Activated CD4-positive, alpha-beta T cell treated with anti-CD3 and anti-CD28 coated beads, Interleukin-2, amount 10 ng/mL, durations not matched to agents 7 days and 5 days (primary cell): ENCODE measurements around the gene TSPEAR. TPM values are rescaled to one million over a fixed set of nuclear protein-coding genes. Genes with fewer than 3 reads are reported as not detected.
"Not testable (repeated sequence)": the region's sequence is repeated elsewhere in the genome, so short reads cannot be mapped to it uniquely, and the experiment has no call there.

Experiments used
- CTCF ChIA-PET: fragments of 350-600 bp; sonication (Branson Sonifier 250); formaldehyde crosslinking; loops from one replicate; lab custom pipeline; 2021; ENCODE audit warnings: antibody characterized with exemption; lab: Charles Lee
- POLR2A ChIA-PET: fragments of 350-600 bp; sonication (Branson Sonifier 250); formaldehyde crosslinking; loops from one replicate; lab custom pipeline; 2021; ENCODE audit warnings: antibody characterized with exemption; lab: Charles Lee
- DNase-seq: peaks from one replicate; pipeline ENCODE4 v3.0.0-alpha.2; 2020
- H3K27ac Mint-ChIP-seq: one replicate; pipeline ENCODE4 v1.8.0; 2021; ENCODE audit warnings: mild to moderate bottlenecking, moderate library complexity, mixed read lengths
- H3K27me3 Mint-ChIP-seq: one replicate; pipeline ENCODE4 v1.8.0; 2021; ENCODE audit warnings: mixed read lengths
- H3K36me3 Mint-ChIP-seq: one replicate; pipeline ENCODE4 v1.8.0; 2021; ENCODE audit warnings: low read depth, mixed read lengths
- H3K4me1 Mint-ChIP-seq: one replicate; pipeline ENCODE4 v1.8.0; 2021; ENCODE audit warnings: mixed read lengths
- H3K4me3 Mint-ChIP-seq: one replicate; pipeline ENCODE4 v1.8.0; 2021; ENCODE audit warnings: mild to moderate bottlenecking, moderate library complexity, mixed read lengths
- H3K9me3 Mint-ChIP-seq: one replicate; pipeline ENCODE4 v1.8.0; 2021; ENCODE audit warnings: mixed read lengths
- total RNA-seq, 2 experiments: library from RNA; stranded (reverse); gene quantifications; one replicate each; pipeline ENCODE4 v1.2.3, GENCODE V29; 2021

Gene TSPEAR
- total RNA-seq, 2 experiments from 2014 or later, result not detected

DNA sequence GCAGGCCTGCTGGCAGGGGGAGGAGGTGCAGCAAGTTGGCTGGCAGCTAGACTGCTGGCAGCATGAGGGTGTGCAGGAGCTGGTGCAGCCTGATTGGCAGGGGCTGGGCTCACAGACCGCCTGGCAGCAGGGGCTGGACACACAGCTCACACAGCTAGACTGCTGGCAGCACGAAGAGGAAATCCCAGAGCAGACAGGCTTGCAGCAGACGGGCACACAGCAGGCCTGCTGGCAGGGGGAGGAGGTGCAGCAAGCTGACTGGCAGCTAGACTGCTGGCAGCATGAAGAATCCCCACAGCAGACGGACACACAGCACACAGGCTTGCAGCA, 119.6 kb downstream of the TSPEAR start:
- H3K27me3 Mint-ChIP-seq, result peaks cover 17% of the 10 kb centered on the region
- H3K36me3 Mint-ChIP-seq, H3K4me1 Mint-ChIP-seq, H3K4me3 Mint-ChIP-seq, CTCF ChIA-PET, H3K9me3 Mint-ChIP-seq, DNase-seq, POLR2A ChIA-PET, H3K27ac Mint-ChIP-seq: not testable (repeated sequence)

DNA sequence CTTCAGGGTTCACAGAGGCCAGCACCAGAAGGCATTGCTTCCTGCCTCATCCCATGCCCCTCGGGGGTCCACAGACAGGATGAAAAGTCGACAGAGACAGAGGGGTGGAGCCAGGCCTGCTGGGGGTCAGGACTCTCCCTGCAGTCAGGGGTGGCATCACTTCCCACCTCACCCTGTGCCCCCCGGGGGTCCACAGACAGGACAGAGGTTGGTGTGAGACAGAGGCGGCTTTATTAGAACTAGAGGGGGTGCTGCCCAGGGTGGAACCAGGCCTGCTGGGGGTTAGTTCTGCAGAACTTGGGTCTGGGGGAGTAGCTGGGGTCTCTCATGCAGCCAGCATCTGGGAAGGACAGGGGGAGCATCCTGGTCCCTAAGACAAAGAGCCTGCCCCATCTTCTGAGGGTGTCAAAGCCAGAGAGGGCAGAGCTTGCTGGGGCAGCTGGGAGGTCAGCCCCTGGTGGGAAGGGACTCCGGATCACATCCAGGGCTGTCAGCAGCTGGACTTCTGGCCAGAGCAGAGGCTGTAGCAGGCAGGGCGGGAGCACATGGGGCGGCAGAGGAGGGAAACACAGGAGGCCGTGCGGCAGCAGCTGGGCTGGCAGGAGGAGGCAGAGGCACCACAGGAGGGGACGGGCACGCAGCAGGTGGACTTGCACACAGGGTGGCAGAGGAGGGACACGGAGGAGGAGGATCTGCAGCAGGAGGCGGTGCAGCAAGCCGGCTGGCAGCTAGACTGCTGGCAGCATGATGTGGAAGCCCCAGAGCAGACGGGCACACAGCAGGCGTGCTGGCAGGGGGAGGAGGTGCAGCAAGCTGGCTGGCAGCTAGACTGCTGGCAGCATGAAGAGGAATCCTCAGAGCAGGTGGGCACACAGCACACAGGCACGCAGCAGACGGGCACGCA, 120.2 kb downstream of the TSPEAR start:
- H3K9me3 Mint-ChIP-seq, H3K36me3 Mint-ChIP-seq, POLR2A ChIA-PET, H3K27ac Mint-ChIP-seq, H3K4me1 Mint-ChIP-seq, DNase-seq, CTCF ChIA-PET, H3K4me3 Mint-ChIP-seq: not testable (repeated sequence)
- H3K27me3 Mint-ChIP-seq, result peaks cover 18% of the 10 kb centered on the region

DNA sequence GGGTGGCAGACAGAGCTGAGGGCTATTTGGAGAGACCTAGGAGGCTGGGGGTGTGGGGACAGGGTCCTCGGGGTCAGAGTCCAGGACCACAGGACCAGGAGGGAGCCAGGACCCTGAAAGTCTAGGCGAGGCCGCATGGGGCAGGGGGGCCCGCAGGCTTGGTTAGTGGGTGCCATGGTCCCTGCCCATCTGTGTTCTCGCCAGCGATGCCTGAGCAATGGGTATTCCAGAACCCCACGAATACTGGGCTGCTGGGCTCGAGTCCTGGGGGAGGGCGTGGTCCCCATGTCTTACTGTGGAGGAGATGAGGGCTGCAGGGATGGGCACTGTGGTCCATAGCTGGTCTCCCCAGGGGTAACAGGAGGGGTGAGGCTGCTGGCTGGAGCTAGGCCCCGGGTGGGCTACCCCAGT, 121.1 kb downstream of the TSPEAR start:
- no peaks in the 10 kb centered on the region for H3K36me3 Mint-ChIP-seq
- no peaks in the 10 kb centered on the region for H3K9me3 Mint-ChIP-seq
- ChIA-PET POLR2A (no interaction called here), CTCF (no interaction called here)
- no peak overlapping the region for H3K4me3 Mint-ChIP-seq
- DNase-seq, result no peak
- H3K27ac Mint-ChIP-seq, result no peak overlapping the region
- peaks cover 20% of the 10 kb centered on the region for H3K27me3 Mint-ChIP-seq
- H3K4me1 Mint-ChIP-seq, result peaks cover 1% of the 10 kb centered on the region

DNA sequence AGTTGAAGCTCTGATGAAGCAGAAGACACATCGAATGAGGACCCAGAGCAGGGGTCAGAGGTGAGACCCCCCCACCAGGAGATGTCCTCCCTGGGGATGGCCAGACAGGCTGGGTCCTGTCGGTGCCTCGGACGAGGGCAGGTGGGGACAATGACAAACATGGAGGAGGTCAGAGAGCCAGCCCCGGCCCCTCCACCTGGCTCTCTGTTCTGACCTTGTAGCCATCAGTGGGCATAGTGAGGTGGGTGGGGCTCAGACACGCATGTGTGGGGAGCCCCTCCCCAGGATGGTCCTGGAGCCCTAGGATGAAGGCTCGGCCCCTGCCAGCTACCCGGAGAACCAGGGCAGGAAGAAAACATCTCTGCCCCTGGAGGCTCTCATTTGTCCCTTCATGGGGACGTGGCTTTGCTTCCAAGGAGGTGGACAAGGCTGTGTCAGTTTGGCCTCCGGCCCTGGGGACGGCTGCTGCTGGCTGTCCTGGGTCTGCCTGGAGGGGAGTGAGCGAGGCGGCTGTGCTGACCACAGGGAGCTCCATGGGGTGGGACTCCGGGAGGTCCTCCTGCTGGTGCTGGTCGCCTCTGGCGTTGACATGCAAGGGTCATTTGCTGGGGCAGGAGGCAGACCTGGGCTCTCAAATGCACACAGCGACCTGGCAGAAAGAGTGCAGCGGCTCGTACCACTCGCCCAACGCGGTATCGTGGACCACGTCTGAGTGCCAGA, 121.6 kb downstream of the TSPEAR start:
- Mint-ChIP-seq H3K36me3 (no peaks in the 10 kb centered on the region), H3K4me1 (peaks cover 1% of the 10 kb centered on the region), H3K27ac (no peak overlapping the region), H3K27me3 (peaks cover 20% of the 10 kb centered on the region), H3K9me3 (no peaks in the 10 kb centered on the region), H3K4me3 (no peak overlapping the region)
- ChIA-PET POLR2A (no interaction called here), CTCF (no interaction called here)
- no peak for DNase-seq

DNA sequence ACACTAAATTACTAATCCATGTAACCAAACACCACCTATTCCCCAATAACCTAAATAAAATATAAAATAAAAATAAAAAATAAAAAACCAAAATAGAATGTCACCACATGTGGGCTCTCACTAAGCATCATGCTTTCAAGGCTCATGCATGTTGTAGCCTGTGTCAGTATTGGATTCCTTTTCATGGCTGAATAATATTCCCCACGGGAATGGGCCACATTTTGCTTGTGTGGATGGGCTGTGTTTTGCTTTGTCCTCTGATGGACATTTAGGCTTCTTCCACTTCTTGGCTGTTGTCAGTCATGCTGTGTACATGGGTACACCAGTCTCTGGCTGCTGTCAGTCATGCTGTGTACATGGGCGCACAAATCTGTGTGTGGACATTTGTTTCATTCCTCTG, 122.3 kb downstream of the TSPEAR start:
- DNase-seq, result no peak
- Mint-ChIP-seq H3K4me3 (no peak overlapping the region), H3K27me3 (peaks cover 20% of the 10 kb centered on the region), H3K9me3 (no peaks in the 10 kb centered on the region), H3K27ac (no peak overlapping the region), H3K36me3 (no peaks in the 10 kb centered on the region), H3K4me1 (peaks cover 4% of the 10 kb centered on the region)
- POLR2A ChIA-PET, result no interaction called here
- CTCF ChIA-PET, result no interaction called here

DNA sequence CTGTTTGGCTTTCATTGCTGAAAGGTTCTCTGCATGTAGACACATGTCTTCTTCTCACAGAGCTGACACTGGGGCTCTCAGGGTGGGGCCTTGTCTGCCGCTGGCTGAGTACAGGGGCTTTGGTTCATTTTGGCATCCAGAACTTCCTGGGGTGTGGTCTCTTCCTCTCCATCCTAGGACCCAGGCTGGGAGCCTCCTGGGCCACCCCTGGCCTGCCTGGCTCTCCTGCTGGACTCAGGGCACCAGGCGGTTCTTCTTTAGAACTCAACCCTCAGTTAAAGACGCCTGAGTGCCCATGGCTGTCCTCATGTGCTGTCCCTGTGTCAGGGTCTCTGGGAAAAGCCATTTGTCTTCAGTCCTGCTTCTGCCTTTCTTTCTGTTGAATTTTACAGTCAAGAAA, 125.5 kb downstream of the TSPEAR start:
- H3K27ac Mint-ChIP-seq, result no peak overlapping the region
- no peak overlapping the region for H3K4me3 Mint-ChIP-seq
- peaks cover 14% of the 10 kb centered on the region for H3K4me1 Mint-ChIP-seq
- ChIA-PET POLR2A (no interaction called here), CTCF (no interaction called here)
- H3K36me3 Mint-ChIP-seq, result peaks cover 5% of the 10 kb centered on the region
- H3K27me3 Mint-ChIP-seq, result peaks cover 22% of the 10 kb centered on the region
- H3K9me3 Mint-ChIP-seq, result peaks cover 8% of the 10 kb centered on the region
- no peak for DNase-seq

DNA sequence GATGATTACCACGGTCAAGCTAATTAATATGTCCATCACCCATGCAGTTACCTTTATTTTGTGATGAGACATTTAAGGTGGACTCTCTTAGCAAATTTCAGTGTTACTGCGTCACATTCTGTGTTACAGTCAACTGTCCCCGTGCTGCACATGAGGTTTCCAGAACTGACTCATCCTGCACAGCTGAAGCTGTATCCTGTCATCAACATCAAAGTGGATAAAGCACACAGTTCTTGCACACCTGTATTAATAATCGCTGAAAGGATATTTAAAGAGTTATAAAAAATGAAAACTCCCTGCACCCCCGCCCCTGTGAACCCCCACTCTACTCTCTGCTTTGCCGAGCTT, 127.6 kb downstream of the TSPEAR start:
- DNase-seq, result peak; percentile 26
- Mint-ChIP-seq H3K9me3 (peaks cover 12% of the 10 kb centered on the region), H3K27me3 (peaks cover 25% of the 10 kb centered on the region), H3K4me3 (no peak overlapping the region), H3K27ac (no peak overlapping the region), H3K36me3 (peaks cover 6% of the 10 kb centered on the region), H3K4me1 (peaks cover 14% of the 10 kb centered on the region)
- CTCF ChIA-PET, result interaction anchor here (1.0 to 1.9 kb wide), 2 partner anchors 12 to 92 kb away, joined by 3 to 6 read pairs; no protein-coding TSS in a partner anchor
- POLR2A ChIA-PET, result no interaction called here

DNA sequence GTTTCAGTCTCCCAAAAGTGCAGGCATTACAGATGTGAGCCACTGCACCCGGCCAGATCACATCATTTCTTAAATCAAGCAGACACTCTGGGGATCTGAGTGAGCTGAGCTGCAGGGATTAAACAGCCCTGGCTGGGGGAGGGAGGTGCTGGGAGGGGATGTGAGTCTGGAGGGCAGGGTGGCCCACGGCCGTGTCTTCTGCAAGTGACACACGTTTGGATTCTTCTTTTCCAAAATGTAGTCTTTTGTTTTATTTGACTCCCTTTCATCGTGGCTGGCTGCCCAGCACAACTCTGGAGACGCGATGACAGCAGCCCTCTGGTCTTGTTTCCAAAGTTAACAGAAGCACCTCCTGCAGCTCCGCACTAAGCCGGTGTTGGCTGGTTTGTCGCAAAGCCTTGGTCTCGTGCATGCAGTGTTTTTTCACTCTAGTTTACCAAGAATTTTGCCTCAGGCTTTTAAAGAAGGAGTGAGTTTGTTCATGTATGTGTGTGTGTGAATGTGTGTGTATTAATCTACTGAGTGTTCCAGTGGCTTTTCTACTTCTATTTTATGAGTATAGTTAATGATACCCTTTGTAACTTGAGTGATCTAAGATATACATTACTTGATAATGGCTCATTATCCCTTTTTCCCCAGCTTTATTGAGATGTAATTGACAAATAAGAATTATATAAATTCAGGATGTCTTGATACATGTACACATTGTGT, 128.1 kb downstream of the TSPEAR start:
- Mint-ChIP-seq H3K27ac (no peak overlapping the region), H3K4me3 (no peak overlapping the region), H3K36me3 (peaks cover 6% of the 10 kb centered on the region), H3K4me1 (peaks cover 14% of the 10 kb centered on the region), H3K27me3 (peaks cover 25% of the 10 kb centered on the region), H3K9me3 (peaks cover 14% of the 10 kb centered on the region)
- CTCF ChIA-PET, result interaction anchor here (1.0 to 1.9 kb wide), 2 partner anchors 12 to 92 kb away, joined by 3 to 6 read pairs; no protein-coding TSS in a partner anchor
- POLR2A ChIA-PET, result no interaction called here
- no peak for DNase-seq

DNA sequence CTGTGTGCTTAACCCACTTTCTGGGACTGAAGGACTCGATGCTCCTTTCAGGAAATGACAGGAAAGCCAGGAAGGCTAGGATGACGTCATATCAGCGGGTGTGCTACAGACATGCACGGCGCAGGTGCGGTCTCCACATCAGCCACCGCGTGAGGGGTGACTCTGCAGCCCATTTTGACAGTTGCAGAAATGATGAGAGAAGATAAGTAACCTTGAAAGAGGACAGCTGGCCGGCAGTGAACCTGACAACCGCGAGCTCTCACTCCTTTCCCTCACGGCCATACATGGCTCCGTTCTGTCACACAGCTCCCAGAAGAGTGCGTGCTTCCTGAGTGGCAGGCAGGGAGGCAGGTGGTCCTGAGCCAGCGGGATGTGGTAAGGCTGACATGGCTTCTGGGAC, 129.3 kb downstream of the TSPEAR start:
- Mint-ChIP-seq H3K9me3 (peaks cover 23% of the 10 kb centered on the region), H3K4me1 (peaks cover 14% of the 10 kb centered on the region), H3K4me3 (no peak overlapping the region), H3K27me3 (peaks cover 18% of the 10 kb centered on the region), H3K27ac (no peak overlapping the region), H3K36me3 (peaks cover 8% of the 10 kb centered on the region)
- DNase-seq, result no peak
- ChIA-PET CTCF (no interaction called here), POLR2A (no interaction called here)

DNA sequence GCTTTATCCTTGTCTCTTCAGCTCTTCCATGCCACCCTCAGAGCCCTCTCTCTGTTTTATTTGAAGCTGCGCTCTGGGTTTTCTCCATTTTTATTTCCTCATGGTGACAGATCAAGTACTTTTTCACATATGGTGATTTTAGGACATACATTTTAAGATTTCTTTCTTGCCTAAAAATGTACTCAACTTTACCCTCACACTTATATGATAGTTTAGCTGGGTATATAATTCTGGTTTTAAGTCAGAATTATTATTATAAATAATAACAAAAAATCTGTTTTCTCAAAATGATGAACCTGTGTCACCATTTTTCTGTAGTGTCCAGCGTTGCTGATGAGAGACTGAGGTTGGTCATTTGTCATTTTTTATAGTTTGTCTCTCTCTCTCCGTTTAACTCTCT, 130.2 kb downstream of the TSPEAR start:
- DNase-seq, result no peak
- H3K4me3 Mint-ChIP-seq, result no peak overlapping the region
- H3K4me1 Mint-ChIP-seq, result peaks cover 14% of the 10 kb centered on the region
- H3K27me3 Mint-ChIP-seq, result peaks cover 12% of the 10 kb centered on the region
- peaks cover 8% of the 10 kb centered on the region for H3K36me3 Mint-ChIP-seq
- CTCF ChIA-PET, result no interaction called here
- H3K9me3 Mint-ChIP-seq, result peaks cover 28% of the 10 kb centered on the region
- POLR2A ChIA-PET, result no interaction called here
- no peak overlapping the region for H3K27ac Mint-ChIP-seq

DNA sequence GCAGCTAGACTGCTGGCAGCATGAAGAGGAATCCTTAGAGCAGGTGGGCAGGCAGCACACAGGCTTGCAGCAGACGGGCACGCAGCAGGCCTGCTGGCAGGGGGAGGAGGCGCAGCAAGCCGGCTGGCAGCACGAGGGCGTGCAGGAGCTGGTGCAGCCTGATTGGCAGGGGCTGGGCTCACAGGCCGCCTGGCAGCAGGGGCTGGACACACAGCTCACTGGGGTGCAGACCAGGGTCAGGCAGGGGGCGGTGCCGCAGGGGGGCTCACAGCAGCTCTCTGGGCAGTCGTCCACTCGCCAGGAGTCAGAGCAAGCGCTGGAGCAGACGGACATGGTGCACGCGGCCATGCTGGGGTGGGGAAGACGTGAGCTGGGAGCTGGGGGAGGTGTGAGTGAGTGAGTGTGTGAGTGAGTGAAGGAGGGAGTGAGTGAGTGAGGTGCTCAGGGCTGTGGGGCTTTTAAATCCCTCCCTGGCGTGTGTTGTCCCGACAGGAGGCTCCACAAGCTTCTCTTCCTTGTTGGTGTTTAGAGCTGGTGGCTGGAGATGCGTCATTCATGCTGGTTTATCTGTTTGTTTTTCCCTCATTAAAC, 131.0 kb downstream of the TSPEAR start, which contains the start of gene KRTAP10-5:
TSS of gene KRTAP10-5 (minus strand) at position 374 of the 591 bp plus-strand sequence. CDS start at position 348, 26 bp downstream.
- peaks cover 31% of the 10 kb centered on the region for H3K9me3 Mint-ChIP-seq
- peak within 1 kb of the TSS; percentile 4 for H3K4me3 Mint-ChIP-seq
- POLR2A ChIA-PET, H3K27ac Mint-ChIP-seq, DNase-seq, CTCF ChIA-PET, H3K36me3 Mint-ChIP-seq: not testable (repeated sequence)
- H3K4me1 Mint-ChIP-seq, result peaks cover 14% of the 10 kb centered on the region
- peaks cover 11% of the 10 kb centered on the region for H3K27me3 Mint-ChIP-seq

DNA sequence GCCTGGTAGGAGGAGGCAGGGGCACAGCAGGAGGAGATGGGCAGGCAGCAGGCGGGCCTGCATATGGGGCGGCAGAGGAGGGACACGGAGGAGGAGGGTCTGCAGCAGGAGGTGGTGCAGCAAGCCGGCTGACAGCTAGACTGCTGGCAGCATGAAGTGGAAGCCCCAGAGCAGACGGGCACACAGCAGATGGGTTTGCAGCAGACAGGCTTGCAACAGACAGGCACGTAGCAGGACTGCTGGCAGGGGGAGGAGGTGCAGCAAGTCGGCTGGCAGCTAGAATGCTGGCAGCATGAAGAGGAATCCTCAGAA, 131.6 kb downstream of the TSPEAR start:
- Mint-ChIP-seq H3K4me1 (peaks cover 14% of the 10 kb centered on the region), H3K27me3 (peaks cover 7% of the 10 kb centered on the region), H3K27ac (no peak overlapping the region), H3K4me3 (peak overlapping the region; percentile 4), H3K36me3 (peaks cover 8% of the 10 kb centered on the region), H3K9me3 (peaks cover 31% of the 10 kb centered on the region)
- POLR2A ChIA-PET, result no interaction called here
- no peak for DNase-seq
- CTCF ChIA-PET, result no interaction called here
